ENCODE data around the gene SPATC1L.

DNA sequence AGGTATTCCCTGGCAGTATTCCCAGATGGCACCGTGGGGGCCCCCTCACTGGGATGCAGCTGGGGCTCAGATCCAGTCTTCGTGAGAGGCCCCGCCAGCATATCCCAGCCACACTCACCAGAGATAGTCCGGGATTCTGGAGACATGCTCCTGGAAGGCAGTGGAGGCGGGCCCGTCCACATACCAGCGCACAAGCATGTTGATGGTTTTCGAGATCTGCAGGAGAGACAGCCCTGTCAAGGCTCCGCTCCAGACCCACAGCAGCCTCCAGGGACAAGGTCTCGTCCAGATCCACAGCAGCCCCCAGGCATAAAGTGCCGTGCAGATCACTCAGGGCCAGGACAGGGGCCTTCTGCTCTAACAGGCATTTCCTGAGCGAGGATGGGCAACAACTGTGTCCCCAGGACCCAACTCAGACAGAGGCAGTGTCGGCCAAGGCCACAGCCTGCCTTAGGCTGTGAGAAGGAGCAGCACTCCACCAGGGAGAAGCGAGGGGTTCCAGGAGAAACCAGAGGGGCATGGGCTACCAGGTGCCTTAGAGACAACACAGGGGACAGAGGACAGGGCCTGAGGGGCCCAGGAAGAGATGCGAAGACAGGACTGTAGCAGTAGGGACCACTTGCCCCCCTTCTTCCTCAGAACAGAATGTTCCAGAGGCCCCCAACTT, 29.5 kb upstream of the SPATC1L start:
- TF ChIP-seq, protein P1, sequence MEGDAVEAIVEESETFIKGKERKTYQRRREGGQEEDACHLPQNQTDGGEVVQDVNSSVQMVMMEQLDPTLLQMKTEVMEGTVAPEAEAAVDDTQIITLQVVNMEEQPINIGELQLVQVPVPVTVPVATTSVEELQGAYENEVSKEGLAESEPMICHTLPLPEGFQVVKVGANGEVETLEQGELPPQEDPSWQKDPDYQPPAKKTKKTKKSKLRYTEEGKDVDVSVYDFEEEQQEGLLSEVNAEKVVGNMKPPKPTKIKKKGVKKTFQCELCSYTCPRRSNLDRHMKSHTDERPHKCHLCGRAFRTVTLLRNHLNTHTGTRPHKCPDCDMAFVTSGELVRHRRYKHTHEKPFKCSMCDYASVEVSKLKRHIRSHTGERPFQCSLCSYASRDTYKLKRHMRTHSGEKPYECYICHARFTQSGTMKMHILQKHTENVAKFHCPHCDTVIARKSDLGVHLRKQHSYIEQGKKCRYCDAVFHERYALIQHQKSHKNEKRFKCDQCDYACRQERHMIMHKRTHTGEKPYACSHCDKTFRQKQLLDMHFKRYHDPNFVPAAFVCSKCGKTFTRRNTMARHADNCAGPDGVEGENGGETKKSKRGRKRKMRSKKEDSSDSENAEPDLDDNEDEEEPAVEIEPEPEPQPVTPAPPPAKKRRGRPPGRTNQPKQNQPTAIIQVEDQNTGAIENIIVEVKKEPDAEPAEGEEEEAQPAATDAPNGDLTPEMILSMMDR (IDR thresholded peaks at IDR 0.05; ENCODE audit: low read length): no peak
- TF ChIP-seq EZH2 (IDR thresholded peaks at IDR 0.05; ENCODE audit: borderline replicate concordance, low read length): no peak

Data from OCI-LY1 (cell line).